Panc1 (cell line): ENCODE results near the gene CHAC2.

Source experiments
- POLR2AphosphoS5 ChIP-seq: IDR thresholded peaks from 2 replicates; pipeline ENCODE4 v1.6.1; 2012; ENCODE audit warnings: mild to moderate bottlenecking, low read depth, low read length, moderate library complexity
- SIN3A ChIP-seq: IDR thresholded peaks from 2 replicates; pipeline ENCODE4 v1.6.1; 2012; ENCODE audit warnings: low read depth, mild to moderate bottlenecking, low read length, moderate library complexity, borderline replicate concordance; ENCODE audit not compliant: insufficient read depth
- TCF7L2 ChIP-seq: IDR thresholded peaks from 2 replicates; pipeline ENCODE4 v1.6.1; 2011; ENCODE audit warnings: mild to moderate bottlenecking, low read depth, low read length, inconsistent platforms
- TF ChIP-seq, protein P1 (sequence below): fragments of 450-650 bp; IDR thresholded peaks from 2 replicates; pipeline ENCODE4 v1.5.1; 2017; ENCODE audit warnings: mild to moderate bottlenecking

DNA sequence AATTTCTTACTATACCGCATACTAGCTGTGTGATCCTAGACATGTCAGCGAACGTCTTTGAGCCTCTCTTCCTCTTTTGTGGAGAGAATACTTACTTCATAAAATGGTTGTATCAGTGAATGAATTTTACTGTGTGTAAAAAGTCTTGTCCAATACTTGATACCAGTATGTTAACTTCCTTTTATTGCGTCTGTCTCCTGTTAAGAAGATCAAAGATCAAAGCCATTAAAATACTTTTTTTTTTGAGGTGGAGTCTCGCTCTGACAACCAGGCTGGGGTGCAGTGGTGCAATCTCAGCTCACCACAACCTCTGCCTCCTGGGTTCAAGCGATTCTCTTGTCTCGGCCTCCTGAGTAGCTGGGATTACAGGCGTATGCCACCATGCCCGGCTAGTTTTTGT is 52.4 kb downstream of the CHAC2 start:
- TF ChIP-seq, protein P1, sequence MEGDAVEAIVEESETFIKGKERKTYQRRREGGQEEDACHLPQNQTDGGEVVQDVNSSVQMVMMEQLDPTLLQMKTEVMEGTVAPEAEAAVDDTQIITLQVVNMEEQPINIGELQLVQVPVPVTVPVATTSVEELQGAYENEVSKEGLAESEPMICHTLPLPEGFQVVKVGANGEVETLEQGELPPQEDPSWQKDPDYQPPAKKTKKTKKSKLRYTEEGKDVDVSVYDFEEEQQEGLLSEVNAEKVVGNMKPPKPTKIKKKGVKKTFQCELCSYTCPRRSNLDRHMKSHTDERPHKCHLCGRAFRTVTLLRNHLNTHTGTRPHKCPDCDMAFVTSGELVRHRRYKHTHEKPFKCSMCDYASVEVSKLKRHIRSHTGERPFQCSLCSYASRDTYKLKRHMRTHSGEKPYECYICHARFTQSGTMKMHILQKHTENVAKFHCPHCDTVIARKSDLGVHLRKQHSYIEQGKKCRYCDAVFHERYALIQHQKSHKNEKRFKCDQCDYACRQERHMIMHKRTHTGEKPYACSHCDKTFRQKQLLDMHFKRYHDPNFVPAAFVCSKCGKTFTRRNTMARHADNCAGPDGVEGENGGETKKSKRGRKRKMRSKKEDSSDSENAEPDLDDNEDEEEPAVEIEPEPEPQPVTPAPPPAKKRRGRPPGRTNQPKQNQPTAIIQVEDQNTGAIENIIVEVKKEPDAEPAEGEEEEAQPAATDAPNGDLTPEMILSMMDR: no peak
- TF ChIP-seq POLR2AphosphoS5 (no peak), TCF7L2 (no peak), SIN3A (no peak)
